GM12874 (cell line): ENCODE measurements around the gene ZNF625.

Experiments used
- CTCF ChIP-seq: IDR thresholded peaks from 2 replicates; pipeline ENCODE4 v1.5.1; 2011; ENCODE audit warnings: low read depth, mild to moderate bottlenecking, control low read depth, low read length, moderate library complexity; ENCODE audit not compliant: insufficient read depth

ZNF625 gene

GRCh38 chr19:12126707-12127106, 29.8 kb downstream of the ZNF625 start:
- peak; percentile 37; the same call in 1 of the 2 replicates for TF ChIP-seq CTCF

- TF ChIP-seq CTCF: no peak
Observed at GRCh38 chr19:12117201-12117970, 39.1 kb downstream of the ZNF625 start.

GRCh38 chr19:12113121-12113520, 43.4 kb downstream of the ZNF625 start:
- no peak for TF ChIP-seq CTCF

- no peak for TF ChIP-seq CTCF
Observed at GRCh38 chr19:12112701-12113100, 43.8 kb downstream of the ZNF625 start.

- no peak for TF ChIP-seq CTCF
Observed at GRCh38 chr19:12111943-12112637, 44.4 kb downstream of the ZNF625 start.

- TF ChIP-seq CTCF: no peak
Observed at GRCh38 chr19:12111176-12111575, 45.4 kb downstream of the ZNF625 start.

GRCh38 chr19:12098040-12098439, 58.5 kb downstream of the ZNF625 start:
- no peak for TF ChIP-seq CTCF
